ENCODE measurements around the gene ZNF587B. TPM values are rescaled to one million over a fixed set of nuclear protein-coding genes. Genes with fewer than 3 reads are reported as not detected.
A peak's percentile ranks its signal among the peaks of the same experiment; 100 is the strongest.

Gene ZNF587B
- polyA plus RNA-seq (2013, experiment 1 of 2): 3.9 TPM
- polyA plus RNA-seq (2013, experiment 2 of 2): 4.3 TPM

DNA sequence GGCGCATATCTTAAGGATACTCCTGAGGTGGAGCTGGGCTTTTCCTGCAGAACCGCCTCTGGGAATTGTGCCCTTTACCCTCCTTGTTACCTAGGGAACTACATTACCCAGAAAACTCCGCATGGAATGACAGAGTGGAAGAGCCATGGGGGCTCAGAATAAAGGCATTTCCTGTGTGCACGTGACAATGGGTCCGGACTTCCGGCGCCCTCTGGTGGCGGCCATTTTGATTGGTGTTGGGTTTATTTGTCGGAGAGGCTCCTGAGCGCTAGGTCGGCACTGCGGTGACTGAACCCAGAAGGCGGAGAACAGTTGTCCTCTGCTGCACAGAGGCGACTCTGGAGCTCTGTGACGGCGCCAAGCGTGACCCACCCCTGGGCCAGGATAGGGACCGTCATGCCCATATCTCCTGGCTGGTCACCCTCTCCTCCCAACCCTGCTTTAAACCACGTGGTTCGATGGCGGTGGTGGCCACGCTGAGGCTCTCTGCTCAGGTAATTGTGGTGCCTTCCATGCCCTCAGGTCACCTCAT, at the start of gene ZNF587B:
Gene ZNF587B (plus strand): TSS at position 229 of the 532 bp plus-strand sequence. CDS start 230 bp downstream, at position 459.
- peak within 1 kb of the TSS; percentile 52 to 62 for H3K4ac ChIP-seq (ENCODE audit: low read depth in 1 of 2, low read length in 2 of 2)
- H3K9ac ChIP-seq (ENCODE audit: low read length): peak within 1 kb of the TSS; percentile 72
- DNase-seq: peak; percentile 88
- H3K18ac ChIP-seq (ENCODE audit: low read depth in 1 of 2, low read length in 2 of 2): peak within 1 kb of the TSS; percentile 48 to 70
- H4K91ac ChIP-seq (ENCODE audit: low read length): peak within 1 kb of the TSS; percentile 79
- no peaks in the 10 kb centered on the region for H3K9me3 ChIP-seq (ENCODE audit: control insufficient read depth, low read length)
- peak within 1 kb of the TSS in 1 of 2 experiments; percentile 20 for H3K23ac ChIP-seq (ENCODE audit: low read length in 2 of 2)
- no peaks in the 10 kb centered on the region for H3K27me3 ChIP-seq (ENCODE audit: control insufficient read depth in 1 of 2, insufficient read depth in 1 of 2, low read length in 2 of 2)
- H2BK5ac ChIP-seq (ENCODE audit: low read depth, low read length, poor library complexity, severe bottlenecking): no peak within 1 kb of the TSS
- no peak within 1 kb of the TSS for H2BK15ac ChIP-seq (ENCODE audit: low read depth, poor library complexity, severe bottlenecking)
- H2AK5ac ChIP-seq (ENCODE audit: low read length, severe bottlenecking): peak within 1 kb of the TSS; percentile 53
- H2BK120ac ChIP-seq (ENCODE audit: low read depth, low read length): no peak within 1 kb of the TSS
- H3K27ac ChIP-seq (ENCODE audit: low read length, poor library complexity, severe bottlenecking): peak within 1 kb of the TSS; percentile 55
- H2BK12ac ChIP-seq (ENCODE audit: low read length in 2 of 2): peak within 1 kb of the TSS in 1 of 2 experiments; percentile 29
- H2AFZ ChIP-seq (ENCODE audit: low read depth, low read length): no peak within 1 kb of the TSS
- H4K8ac ChIP-seq (ENCODE audit: low read length): peak within 1 kb of the TSS; percentile 79
- H3K4me1 ChIP-seq (ENCODE audit: control insufficient read depth, insufficient read depth, low read depth, low read length): peaks cover 13% of the 10 kb centered on the region
- H3K4me3 ChIP-seq (ENCODE audit: insufficient read depth in 1 of 2, low read depth in 1 of 2, low read length in 2 of 2): peak within 1 kb of the TSS; percentile 58 to 68
- H3K79me1 ChIP-seq (replicated peaks; ENCODE audit: low read length, poor library complexity, severe bottlenecking): peaks cover 5% of the 10 kb centered on the region
- peak within 1 kb of the TSS in 1 of 2 experiments; percentile 19 for H3K14ac ChIP-seq (ENCODE audit: low read length in 2 of 2)
- WGBS: 2% methylated on average over 21 of the region's 22 CpGs
- H3K36me3 ChIP-seq (ENCODE audit: control insufficient read depth in 1 of 2, insufficient read depth in 2 of 2, low read depth in 1 of 2, low read length in 2 of 2): peaks cover 6 to 16% of the 10 kb centered on the region in 2 experiments
- H3K4me2 ChIP-seq (ENCODE audit: low read length, poor library complexity, severe bottlenecking): peak within 1 kb of the TSS; percentile 64

- H3K9ac ChIP-seq (ENCODE audit: low read length): no peak overlapping the region
- H2BK12ac ChIP-seq (ENCODE audit: low read length in 2 of 2): no peak overlapping the region
- no peak overlapping the region for H3K4me3 ChIP-seq (ENCODE audit: insufficient read depth in 1 of 2, low read depth in 1 of 2, low read length in 2 of 2)
- peaks cover 23% of the 10 kb centered on the region for H3K9me3 ChIP-seq (ENCODE audit: control insufficient read depth, low read length)
- no peak overlapping the region for H3K4ac ChIP-seq (ENCODE audit: low read depth in 1 of 2, low read length in 2 of 2)
- no peak overlapping the region for H2BK120ac ChIP-seq (ENCODE audit: low read depth, low read length)
- H3K27me3 ChIP-seq (ENCODE audit: control insufficient read depth in 1 of 2, insufficient read depth in 1 of 2, low read length in 2 of 2): no peaks in the 10 kb centered on the region
- H3K4me2 ChIP-seq (ENCODE audit: low read length, poor library complexity, severe bottlenecking): no peak overlapping the region
- no peak overlapping the region for H3K23ac ChIP-seq (ENCODE audit: low read length in 2 of 2)
- H2BK5ac ChIP-seq (ENCODE audit: low read depth, low read length, poor library complexity, severe bottlenecking): no peak overlapping the region
- no peak overlapping the region for H3K18ac ChIP-seq (ENCODE audit: low read depth in 1 of 2, low read length in 2 of 2)
- no peak overlapping the region for H2BK15ac ChIP-seq (ENCODE audit: low read depth, poor library complexity, severe bottlenecking)
- peaks cover 32% of the 10 kb centered on the region for H3K79me1 ChIP-seq (replicated peaks; ENCODE audit: low read length, poor library complexity, severe bottlenecking)
- H3K36me3 ChIP-seq (ENCODE audit: control insufficient read depth in 1 of 2, insufficient read depth in 2 of 2, low read depth in 1 of 2, low read length in 2 of 2): peaks cover 35 to 37% of the 10 kb centered on the region in 2 experiments
- no peak overlapping the region for H3K27ac ChIP-seq (ENCODE audit: low read length, poor library complexity, severe bottlenecking)
- H4K91ac ChIP-seq (ENCODE audit: low read length): no peak overlapping the region
- H3K4me1 ChIP-seq (ENCODE audit: control insufficient read depth, insufficient read depth, low read depth, low read length): no peaks in the 10 kb centered on the region
- no peak overlapping the region for H2AFZ ChIP-seq (ENCODE audit: low read depth, low read length)
- DNase-seq: no peak
- WGBS: 97% methylated on average over 38 of the region's 38 CpGs
- H4K8ac ChIP-seq (ENCODE audit: low read length): no peak overlapping the region
- no peak overlapping the region for H2AK5ac ChIP-seq (ENCODE audit: low read length, severe bottlenecking)
- H3K14ac ChIP-seq (ENCODE audit: low read length in 2 of 2): no peak overlapping the region
Observed at GRCh38 chr19:57786286-57786685, 43.8 kb upstream of the ZNF587B start.

DNA sequence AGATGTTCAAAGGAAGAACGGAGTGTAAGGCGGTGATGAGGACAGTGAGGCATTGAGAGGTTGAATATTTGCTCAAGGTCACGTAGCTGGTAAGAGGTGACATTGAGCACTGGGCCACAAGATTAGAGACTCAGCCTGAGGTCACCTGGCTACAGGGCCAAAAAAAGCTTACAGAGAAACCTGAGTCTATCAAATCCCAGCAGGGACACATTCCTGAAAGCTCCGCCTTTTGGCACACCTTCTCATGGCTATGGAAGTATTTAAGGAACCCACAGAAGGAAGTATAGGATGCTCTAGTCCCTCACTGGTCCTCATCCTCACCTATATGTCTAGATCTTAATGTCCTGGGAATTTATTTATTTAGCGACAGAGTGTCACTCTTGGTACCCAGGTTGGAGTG, 43.2 kb upstream of the ZNF587B start:
- Histone ChIP-seq H2BK120ac (ENCODE audit: low read depth, low read length) (no peak overlapping the region), H3K27ac (ENCODE audit: low read length, poor library complexity, severe bottlenecking) (no peak overlapping the region), H3K4me1 (ENCODE audit: control insufficient read depth, insufficient read depth, low read depth, low read length) (no peaks in the 10 kb centered on the region), H3K36me3 (ENCODE audit: control insufficient read depth in 1 of 2, insufficient read depth in 2 of 2, low read depth in 1 of 2, low read length in 2 of 2) (peaks cover 36 to 39% of the 10 kb centered on the region in 2 experiments), H3K9me3 (ENCODE audit: control insufficient read depth, low read length) (peaks cover 17% of the 10 kb centered on the region), H4K91ac (ENCODE audit: low read length) (no peak overlapping the region), H2BK15ac (ENCODE audit: low read depth, poor library complexity, severe bottlenecking) (no peak overlapping the region), H3K18ac (ENCODE audit: low read depth in 1 of 2, low read length in 2 of 2) (no peak overlapping the region), H2AK5ac (ENCODE audit: low read length, severe bottlenecking) (no peak overlapping the region), H3K4ac (ENCODE audit: low read depth in 1 of 2, low read length in 2 of 2) (no peak overlapping the region), H3K79me1 (replicated peaks; ENCODE audit: low read length, poor library complexity, severe bottlenecking) (peaks cover 37% of the 10 kb centered on the region), H2BK12ac (ENCODE audit: low read length in 2 of 2) (no peak overlapping the region), H3K27me3 (ENCODE audit: control insufficient read depth in 1 of 2, insufficient read depth in 1 of 2, low read length in 2 of 2) (no peaks in the 10 kb centered on the region), H2AFZ (ENCODE audit: low read depth, low read length) (no peak overlapping the region), H3K14ac (ENCODE audit: low read length in 2 of 2) (no peak overlapping the region), H3K23ac (ENCODE audit: low read length in 2 of 2) (no peak overlapping the region), H2BK5ac (ENCODE audit: low read depth, low read length, poor library complexity, severe bottlenecking) (no peak overlapping the region), H4K8ac (ENCODE audit: low read length) (no peak overlapping the region), H3K9ac (ENCODE audit: low read length) (no peak overlapping the region), H3K4me3 (ENCODE audit: insufficient read depth in 1 of 2, low read depth in 1 of 2, low read length in 2 of 2) (no peak overlapping the region), H3K4me2 (ENCODE audit: low read length, poor library complexity, severe bottlenecking) (no peak overlapping the region)
- WGBS: 85% methylated on average over 4 of the region's 5 CpGs
- no peak for DNase-seq

GRCh38 chr19:57788114-57788692, 41.9 kb upstream of the ZNF587B start:
- H3K79me1 ChIP-seq (replicated peaks; ENCODE audit: low read length, poor library complexity, severe bottlenecking): peaks cover 39% of the 10 kb centered on the region
- H2BK120ac ChIP-seq (ENCODE audit: low read depth, low read length): no peak overlapping the region
- no peak overlapping the region for H2BK15ac ChIP-seq (ENCODE audit: low read depth, poor library complexity, severe bottlenecking)
- no peak overlapping the region for H3K18ac ChIP-seq (ENCODE audit: low read depth in 1 of 2, low read length in 2 of 2)
- H3K4me1 ChIP-seq (ENCODE audit: control insufficient read depth, insufficient read depth, low read depth, low read length): no peaks in the 10 kb centered on the region
- H4K91ac ChIP-seq (ENCODE audit: low read length): no peak overlapping the region
- no peak for DNase-seq
- H3K4ac ChIP-seq (ENCODE audit: low read depth in 1 of 2, low read length in 2 of 2): no peak overlapping the region
- no peak overlapping the region for H3K23ac ChIP-seq (ENCODE audit: low read length in 2 of 2)
- H3K4me2 ChIP-seq (ENCODE audit: low read length, poor library complexity, severe bottlenecking): no peak overlapping the region
- no peak overlapping the region for H2BK5ac ChIP-seq (ENCODE audit: low read depth, low read length, poor library complexity, severe bottlenecking)
- no peak overlapping the region for H3K14ac ChIP-seq (ENCODE audit: low read length in 2 of 2)
- no peak overlapping the region for H2AFZ ChIP-seq (ENCODE audit: low read depth, low read length)
- no peaks in the 10 kb centered on the region for H3K27me3 ChIP-seq (ENCODE audit: control insufficient read depth in 1 of 2, insufficient read depth in 1 of 2, low read length in 2 of 2)
- peaks cover 16% of the 10 kb centered on the region for H3K9me3 ChIP-seq (ENCODE audit: control insufficient read depth, low read length)
- H4K8ac ChIP-seq (ENCODE audit: low read length): no peak overlapping the region
- no peak overlapping the region for H3K27ac ChIP-seq (ENCODE audit: low read length, poor library complexity, severe bottlenecking)
- no peak overlapping the region for H2BK12ac ChIP-seq (ENCODE audit: low read length in 2 of 2)
- H2AK5ac ChIP-seq (ENCODE audit: low read length, severe bottlenecking): no peak overlapping the region
- H3K36me3 ChIP-seq (ENCODE audit: control insufficient read depth in 1 of 2, insufficient read depth in 2 of 2, low read depth in 1 of 2, low read length in 2 of 2): peaks cover 39 to 42% of the 10 kb centered on the region in 2 experiments
- H3K4me3 ChIP-seq (ENCODE audit: insufficient read depth in 1 of 2, low read depth in 1 of 2, low read length in 2 of 2): no peak overlapping the region
- H3K9ac ChIP-seq (ENCODE audit: low read length): no peak overlapping the region
